Gastroesophageal sphincter (tissue), 4 donors: ENCODE measurements around the gene TMEM63A. TPM values are rescaled to one million over a fixed set of nuclear protein-coding genes. Genes with fewer than 3 reads are reported as not detected.

Source experiments
- ATAC-seq: fragments of 150-250 bp; one replicate; pipeline ENCODE4 v1.9.1; 2016; ENCODE audit warnings: mild to moderate bottlenecking, moderate library complexity
- H3K27ac ChIP-seq, 4 donors: fragments of 200-600 bp; sonication (generic) in 3 of 4; 1 replicate in 3 of 4; 2 replicates in 1 of 4; pipeline ENCODE4 v1.5.1; 2016 to 2019
- H3K27me3 ChIP-seq: fragments of 200-600 bp; sonication (generic); one replicate; pipeline ENCODE4 v1.5.1; 2019
- H3K36me3 ChIP-seq, 2 donors: fragments of 200-600 bp; sonication (generic); one replicate each; pipeline ENCODE4 v1.5.1; 2019; ENCODE audit warnings: control low read depth in 1 of 2
- H3K4me1 ChIP-seq, 3 donors: fragments of 200-600 bp; sonication (generic); 1 replicate in 2 of 3; 2 replicates in 1 of 3; pipeline ENCODE4 v1.5.1; 2016 to 2019; ENCODE audit warnings: control low read depth in 2 of 3
- H3K4me3 ChIP-seq, 2 donors: fragments of 200-600 bp; sonication (generic); one replicate each; pipeline ENCODE4 v1.5.1; 2019; ENCODE audit warnings: mild to moderate bottlenecking in 1 of 2, moderate library complexity in 1 of 2
- H3K9me3 ChIP-seq, 3 donors: fragments of 200-600 bp; sonication (generic); one replicate each; pipeline ENCODE4 v1.5.1; 2017 to 2019; ENCODE audit warnings: control low read depth in 2 of 3
- CTCF ChIP-seq, 4 experiments: fragments of 200-600 bp in 2 of 4; fragments of 450-650 bp in 2 of 4; sonication (generic) in 1 of 4; IDR thresholded peaks; one replicate each; pipeline ENCODE4 v1.5.1; 2017 to 2019; ENCODE audit warnings: antibody characterized with exemption in 4 of 4, mild to moderate bottlenecking in 2 of 4, moderate library complexity in 2 of 4
- EP300 ChIP-seq: sonication (generic); formaldehyde crosslinking; IDR thresholded peaks from one replicate; pipeline ENCODE4 v1.6.1; 2017; ENCODE audit warnings: antibody characterized with exemption, mild to moderate bottlenecking
- POLR2A ChIP-seq, 2 donors: fragments of 450-650 bp; IDR thresholded peaks; one replicate each; pipeline ENCODE4 v1.6.1; 2017; ENCODE audit warnings: antibody characterized with exemption in 2 of 2, mild to moderate bottlenecking in 2 of 2, moderate library complexity in 1 of 2
- POLR2AphosphoS5 ChIP-seq: sonication (generic); formaldehyde crosslinking; IDR thresholded peaks from one replicate; pipeline ENCODE4 v1.6.1; 2017; ENCODE audit warnings: antibody characterized with exemption
- WGBS, 2 donors: methylation state at CpG; one replicate each; pipeline ENCODE4 v1.1.5; 2018; ENCODE audit warnings: low coverage in 1 of 2; 5-methylcytosine and 5-hydroxymethylcytosine counted together
- total RNA-seq, 4 donors: library from RNA; depleted of rRNA; stranded (reverse); fragments of >200 nt; gene quantifications; one replicate each; pipeline ENCODE4 v1.1.0, GENCODE V29; 2016

TMEM63A gene
- total RNA-seq, 4 donors from 2014 or later = 10.9 to 55.9 (median 23.8) TPM

GRCh38 chr1:225885336-225885735 is 3.2 kb upstream of the TMEM63A start:
- H3K9me3 ChIP-seq = no peaks in the 10 kb centered on the region
- TF ChIP-seq POLR2A (IDR thresholded peaks at IDR 0.05) (no peak), CTCF (IDR thresholded peaks at IDR 0.05) (no peak), POLR2AphosphoS5 (no peak), EP300 (no peak)
- ATAC-seq = no peak
- H3K4me3 ChIP-seq = no peak overlapping the region
- peaks cover 14% of the 10 kb centered on the region for H3K27me3 ChIP-seq
- H3K27ac ChIP-seq = no peak overlapping the region
- H3K36me3 ChIP-seq = no peaks in the 10 kb centered on the region
- WGBS, 2 donors = 88 to 89% methylated on average over 3 of the region's 6 CpGs
- H3K4me1 ChIP-seq = peaks cover 0 to 29% (median 7%) of the 10 kb centered on the region in 3 donors

GRCh38 chr1:225883616-225884265 is 1.6 kb upstream of the TMEM63A start:
- Histone ChIP-seq H3K4me1 (peaks cover 0 to 45% (median 19%) of the 10 kb centered on the region in 3 donors), H3K27ac (peak overlapping the region in 3 of 4 donors; percentile 77 to 87 (median 83)), H3K4me3 (peak overlapping the region in 1 of 2 donors; percentile 95), H3K36me3 (no peaks in the 10 kb centered on the region), H3K27me3 (peaks cover 10% of the 10 kb centered on the region), H3K9me3 (no peaks in the 10 kb centered on the region)
- TF ChIP-seq EP300 = no peak
- TF ChIP-seq CTCF (IDR thresholded peaks at IDR 0.05) = no peak
- no peak for TF ChIP-seq POLR2A (IDR thresholded peaks at IDR 0.05)
- no peak for TF ChIP-seq POLR2AphosphoS5
- 85 to 100% methylated on average over 4 to 8 of the region's 11 CpGs for WGBS, 2 donors
- no peak for ATAC-seq

GRCh38 chr1:225882694-225883615 is 775 bp upstream of the TMEM63A start:
- Histone ChIP-seq H3K4me3 (peak overlapping the region; percentile 90 to 95), H3K36me3 (no peaks in the 10 kb centered on the region), H3K9me3 (no peaks in the 10 kb centered on the region), H3K4me1 (peaks cover 0 to 51% (median 24%) of the 10 kb centered on the region in 3 donors), H3K27ac (peak overlapping the region; percentile 69 to 87 (median 80)), H3K27me3 (peaks cover 2% of the 10 kb centered on the region)
- TF ChIP-seq CTCF (IDR thresholded peaks at IDR 0.05) (no peak), POLR2AphosphoS5 (no peak), POLR2A (IDR thresholded peaks at IDR 0.05) (no peak), EP300 (no peak)
- peak; percentile 38 for ATAC-seq
- WGBS, 2 donors = no CpG with 5 or more reads among the region's 63 CpGs

- Histone ChIP-seq H3K9me3 (no peaks in the 10 kb centered on the region), H3K4me3 (peak overlapping the region; percentile 90 to 95), H3K4me1 (peaks cover 0 to 58% (median 28%) of the 10 kb centered on the region in 3 donors), H3K36me3 (peaks cover 0 to 10% of the 10 kb centered on the region in 2 donors), H3K27ac (peak overlapping the region; percentile 69 to 87 (median 80)), H3K27me3 (no peaks in the 10 kb centered on the region)
- TF ChIP-seq EP300 = no peak
- WGBS, 2 donors = 6% methylated on average over 8 of the region's 25 CpGs
- ATAC-seq = peak; percentile 35
These were observed 860 bp downstream of the TMEM63A start for GRCh38 chr1:225881081-225881958.

GRCh38 chr1:225880636-225881035 is 1.5 kb downstream of the TMEM63A start:
- peaks cover 0 to 15% of the 10 kb centered on the region in 2 donors for H3K36me3 ChIP-seq
- WGBS, 2 donors = 57 to 59% methylated on average over 4 to 5 of the region's 5 CpGs
- peaks cover 0 to 58% (median 28%) of the 10 kb centered on the region in 3 donors for H3K4me1 ChIP-seq
- no peak for TF ChIP-seq POLR2A (IDR thresholded peaks at IDR 0.05)
- TF ChIP-seq EP300 = no peak
- no peak for TF ChIP-seq CTCF (IDR thresholded peaks at IDR 0.05)
- no peak for TF ChIP-seq POLR2AphosphoS5
- H3K4me3 ChIP-seq = peak overlapping the region in 1 of 2 donors; percentile 95
- H3K27ac ChIP-seq = peak overlapping the region in 3 of 4 donors; percentile 77 to 87 (median 83)
- no peak for ATAC-seq
- H3K27me3 ChIP-seq = no peaks in the 10 kb centered on the region
- H3K9me3 ChIP-seq = no peaks in the 10 kb centered on the region
